Measurements from ENCODE around the gene NIPSNAP2. TPM values are rescaled to one million over a fixed set of nuclear protein-coding genes. Genes with fewer than 3 reads are reported as not detected.

Gene NIPSNAP2
- total RNA-seq = 34.8 TPM in 2 replicates

GRCh38 chr7:55964261-55965099, at the start of gene NIPSNAP2:
NIPSNAP2 (plus strand) TSS chr7:55964585; CDS start chr7:55964610, 25 bp downstream.

GRCh38 chr7:55951637-55952351, 12.6 kb upstream of the NIPSNAP2 start, which contains the start of gene MRPS17:
MRPS17 (plus strand) TSS chr7:55951877; CDS start chr7:55953196, 1,319 bp downstream.

Other genes with a start within 250 kb of the NIPSNAP2 start
- gene SEPTIN14, start 101.8 kb upstream of the NIPSNAP2 start, total RNA-seq = not detected in 2 replicates
- 2.6 and 3.9 TPM in 2 replicates for gene ZNF713, start 77.1 kb upstream of the NIPSNAP2 start, total RNA-seq
- gene MRPS17, start 12.7 kb upstream of the NIPSNAP2 start, total RNA-seq = 20.4 and 26.9 TPM in 2 replicates
- gene PSPH, start 86.9 kb downstream of the NIPSNAP2 start, total RNA-seq = 32.0 and 56.0 TPM in 2 replicates
- gene CCT6A, start 87.2 kb downstream of the NIPSNAP2 start, total RNA-seq = 275 and 339 TPM in 2 replicates
- gene SUMF2, start 99.7 kb downstream of the NIPSNAP2 start, total RNA-seq = 130 and 140 TPM in 2 replicates
- gene PHKG1, start 128.4 kb downstream of the NIPSNAP2 start, total RNA-seq = 0.19 and 0.36 TPM in 2 replicates
- gene CHCHD2, start 141.9 kb downstream of the NIPSNAP2 start, total RNA-seq = 302 and 354 TPM in 2 replicates
- gene NUPR2, start 151.8 kb downstream of the NIPSNAP2 start, total RNA-seq = not detected in 2 replicates